HG02852 (cell line): ENCODE data around the gene COL6A3.

Experiments
- ATAC-seq: cut with Tn5 transposase; IDR thresholded peaks from one replicate; pipeline ENCODE4 v1.9.1; 2021; ENCODE audit warnings: mild to moderate bottlenecking, moderate library complexity; ENCODE audit not compliant: unreplicated experiment

Gene COL6A3

GRCh38 chr2:237413777-237414661 lies at the start of gene COL6A3:
Gene COL6A3 (minus strand): TSS chr2:237414164. CDS start chr2:237396817, 17,347 bp downstream.
- ATAC-seq: no peak

GRCh38 chr2:237459741-237460174 lies 45.8 kb upstream of the COL6A3 start:
- no peak for ATAC-seq

DNA sequence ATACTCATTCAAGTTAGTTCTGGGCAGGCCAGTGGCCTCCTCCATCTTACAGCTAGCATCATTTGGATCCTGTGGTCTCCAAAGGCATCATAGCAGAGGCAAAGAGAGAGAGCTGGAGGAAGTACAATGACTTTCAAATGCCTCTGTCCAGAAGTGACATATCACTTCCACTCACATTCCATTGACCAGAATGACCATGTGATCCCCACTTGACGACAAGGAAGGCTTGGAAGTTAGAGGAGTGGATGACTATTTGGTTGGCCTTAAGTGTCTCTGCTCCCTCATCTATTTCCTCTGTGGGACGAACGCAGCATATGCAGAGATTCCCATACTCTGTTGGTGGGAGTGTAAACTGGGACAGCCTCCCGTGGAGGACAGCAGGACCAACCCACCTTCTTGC lies 45.3 kb upstream of the COL6A3 start:
- no peak for ATAC-seq

DNA sequence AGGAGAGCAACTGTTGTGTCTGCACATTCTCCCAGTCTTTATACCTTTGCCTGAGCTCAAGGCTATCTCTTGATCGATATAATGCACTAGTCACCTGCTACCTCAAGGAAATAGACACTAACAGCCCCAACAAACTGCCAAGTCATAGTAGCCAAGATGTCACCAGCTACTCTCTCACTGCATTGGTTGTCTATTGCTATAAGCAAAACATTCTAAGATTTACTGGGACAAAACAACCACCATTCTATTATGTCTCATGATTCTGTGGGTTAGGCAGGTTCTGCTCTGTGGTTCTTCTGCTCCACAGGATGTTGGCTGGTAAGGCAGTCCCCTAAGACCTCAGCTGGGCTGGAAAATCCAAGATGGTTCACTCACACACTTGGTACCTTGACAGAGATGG lies 44.6 kb upstream of the COL6A3 start:
- no peak for ATAC-seq

DNA sequence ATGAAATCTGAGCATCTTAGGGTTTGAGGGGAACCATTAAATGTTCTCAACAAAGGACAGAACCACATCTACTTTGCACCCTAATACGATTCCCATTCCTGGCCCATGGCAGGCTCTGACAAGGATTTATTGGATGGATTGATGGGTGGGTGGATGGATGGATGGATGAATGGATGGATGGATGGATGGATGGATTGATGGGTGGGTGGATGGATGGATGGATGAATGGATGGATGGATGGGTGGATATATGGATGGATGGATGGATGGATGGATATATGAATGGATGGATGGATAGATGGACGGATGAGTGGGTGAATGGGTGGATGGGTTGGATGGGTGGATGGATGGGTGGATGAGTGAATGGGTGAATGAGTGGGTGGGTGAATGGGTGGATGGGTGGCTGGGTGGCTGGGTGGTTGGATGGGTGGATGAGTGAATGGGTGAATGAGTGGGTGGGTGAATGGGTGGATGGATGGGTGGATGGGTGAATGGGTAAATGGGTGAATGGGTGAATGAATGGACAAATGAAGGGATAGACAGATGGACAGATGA lies 43.5 kb upstream of the COL6A3 start:
- no peak for ATAC-seq

- ATAC-seq: no peak
These were observed 42.4 kb upstream of the COL6A3 start for GRCh38 chr2:237456200-237456843.

DNA sequence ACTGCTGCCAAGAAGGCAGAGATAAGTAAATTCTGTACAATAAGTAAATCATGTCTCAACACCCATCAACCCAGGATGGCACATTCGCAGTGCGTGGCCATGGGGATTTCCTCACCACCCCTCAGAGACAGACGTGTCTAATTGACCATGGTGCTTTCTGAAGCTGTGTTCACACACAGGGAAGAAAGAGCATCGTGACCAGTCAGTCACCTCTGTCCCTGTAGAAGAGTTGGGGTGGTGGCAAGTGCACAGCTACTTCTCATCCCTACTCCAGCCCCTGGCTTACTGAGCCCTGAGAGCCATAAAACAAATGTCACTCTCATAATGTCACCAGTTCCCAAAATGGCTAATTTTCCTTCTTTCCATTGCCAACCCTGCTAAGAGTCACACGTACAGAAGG lies 41.8 kb upstream of the COL6A3 start:
- ATAC-seq: no peak

GRCh38 chr2:237453671-237454070 lies 39.7 kb upstream of the COL6A3 start:
- ATAC-seq: no peak

- no peak for ATAC-seq
These were observed 38.9 kb upstream of the COL6A3 start for GRCh38 chr2:237452861-237453260.

- no peak for ATAC-seq
These were observed 37.9 kb upstream of the COL6A3 start for GRCh38 chr2:237451643-237452469.

GRCh38 chr2:237450583-237450982 lies 36.6 kb upstream of the COL6A3 start:
- ATAC-seq: no peak

DNA sequence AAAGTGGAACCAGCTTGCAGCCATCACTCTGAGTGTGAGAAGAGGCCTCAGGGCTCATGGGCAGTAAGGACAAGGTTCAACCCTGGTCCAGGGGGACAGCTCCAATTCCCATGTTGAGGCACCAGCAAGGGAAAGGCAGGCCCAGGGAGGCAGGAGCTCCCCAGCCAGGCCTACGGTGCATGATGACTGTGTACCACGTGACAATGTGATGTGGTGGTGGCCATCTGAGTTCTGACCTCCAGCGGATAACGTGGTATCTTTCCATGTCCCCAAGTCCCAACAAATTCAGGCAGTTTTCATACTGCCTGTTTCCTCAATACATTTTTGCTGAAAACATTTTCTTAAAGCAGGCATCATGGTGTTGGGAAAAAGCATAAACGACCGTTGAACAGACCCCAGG lies 36.1 kb upstream of the COL6A3 start:
- ATAC-seq: no peak

- ATAC-seq: no peak
These were observed 35.4 kb upstream of the COL6A3 start for GRCh38 chr2:237449193-237449881.

DNA sequence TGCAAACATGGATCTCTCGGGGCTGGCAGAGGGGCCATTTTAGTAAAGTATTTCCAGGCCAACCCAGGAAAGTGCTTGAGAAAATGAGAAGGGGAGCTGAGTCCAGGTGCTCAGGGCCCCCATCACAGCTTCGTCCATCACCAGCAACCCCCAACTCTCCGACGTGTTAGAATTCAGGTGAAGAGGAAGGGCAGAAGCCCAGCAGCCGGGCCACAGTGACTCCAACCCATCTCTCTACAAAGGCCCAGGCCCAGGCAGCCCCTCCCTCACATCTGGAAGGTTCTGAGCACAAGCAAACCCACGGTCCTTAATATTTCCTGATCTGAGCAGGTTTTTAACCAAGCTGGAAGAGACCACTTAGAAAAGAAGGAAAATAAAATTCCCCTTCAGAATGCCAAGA lies 34.7 kb upstream of the COL6A3 start:
- ATAC-seq: no peak

- no peak for ATAC-seq
These were observed 34.2 kb upstream of the COL6A3 start for GRCh38 chr2:237448171-237448570.

GRCh38 chr2:237447496-237447895 lies 33.5 kb upstream of the COL6A3 start:
- no peak for ATAC-seq

DNA sequence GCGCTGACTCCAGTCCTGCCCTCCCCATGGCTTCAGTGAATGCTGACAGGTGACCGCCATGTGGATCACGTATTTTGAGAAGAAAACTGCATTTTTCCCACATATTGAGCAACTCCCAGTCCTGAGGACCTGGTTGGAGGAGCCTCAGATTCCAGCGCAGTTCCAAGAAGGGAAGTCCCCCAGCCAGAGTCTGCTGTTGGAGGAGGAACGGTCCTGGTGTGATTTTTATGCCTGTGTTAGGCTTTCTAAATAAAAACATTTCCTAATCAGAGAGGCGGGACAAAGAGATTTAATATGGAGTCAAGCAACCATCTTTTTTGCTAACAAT lies 32.3 kb upstream of the COL6A3 start:
- ATAC-seq: no peak

DNA sequence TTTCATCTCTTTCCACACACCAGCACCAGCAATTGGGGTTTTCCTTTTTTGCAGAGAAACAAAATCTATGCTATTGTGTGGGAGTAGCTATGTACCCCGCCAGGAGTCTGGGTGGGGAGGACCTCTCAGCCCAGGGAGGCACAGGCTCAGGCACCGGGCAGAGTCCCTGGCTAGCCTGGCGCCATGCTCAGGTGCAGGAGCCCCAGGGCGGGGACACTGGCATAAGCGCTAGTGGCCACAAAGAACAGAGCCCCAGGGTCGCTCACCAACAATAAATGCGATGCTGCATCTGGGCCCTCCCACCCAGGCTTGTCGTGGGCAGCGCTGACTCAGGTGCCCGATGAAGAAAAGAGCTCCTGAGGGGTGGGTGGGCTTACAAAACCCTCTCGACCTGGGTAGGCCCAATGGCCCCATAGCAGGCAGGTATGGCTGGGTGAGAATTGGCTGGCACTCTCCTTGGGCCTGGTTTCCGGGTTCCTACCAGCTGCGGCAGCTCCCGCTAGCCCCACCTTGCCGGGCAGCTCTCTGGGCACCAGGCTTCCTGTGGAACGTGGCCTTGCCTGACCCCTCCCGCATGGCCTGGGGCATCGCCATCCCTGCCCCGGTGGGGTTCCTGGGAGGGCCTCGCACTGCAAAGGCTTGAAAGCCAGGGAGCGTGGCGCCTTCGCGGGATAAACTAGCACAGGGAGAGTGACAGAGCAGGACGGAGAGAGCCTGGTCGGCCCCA lies 31.8 kb upstream of the COL6A3 start:
- ATAC-seq: no peak

- ATAC-seq: no peak
These were observed 30.1 kb upstream of the COL6A3 start for GRCh38 chr2:237444071-237444470.
